Kidney epithelial cell (primary cell): ENCODE results near the gene DNAH3. TPM values are rescaled to one million over a fixed set of nuclear protein-coding genes. Genes with fewer than 3 reads are reported as not detected.

Source experiments
- DNase-seq: peaks from one replicate; pipeline ENCODE4 v3.0.0-alpha.2; 2010; ENCODE audit warnings: low read depth
- H3K27me3 ChIP-seq: 2 replicates; pipeline ENCODE4 v1.6.0; 2011; ENCODE audit warnings: low read length; ENCODE audit not compliant: control insufficient read depth, insufficient read depth
- H3K36me3 ChIP-seq: 2 replicates; pipeline ENCODE4 v1.5.1; 2011; ENCODE audit warnings: low read length; ENCODE audit not compliant: control insufficient read depth, insufficient read depth
- H3K4me3 ChIP-seq: 2 replicates; pipeline ENCODE4 v1.5.1; 2011; ENCODE audit warnings: low read depth, mild to moderate bottlenecking, control low read depth, low read length
- CTCF ChIP-seq: IDR thresholded peaks from 2 replicates; pipeline ENCODE4 v1.5.1; 2011; ENCODE audit warnings: mild to moderate bottlenecking, moderate library complexity, low read length, control low read depth, inconsistent platforms; ENCODE audit not compliant: insufficient read depth, poor library complexity, severe bottlenecking
- total RNA-seq: library from RNA; depleted of rRNA; stranded (reverse); fragments of >200 nt; gene quantifications from 2 replicates; pipeline ENCODE4 v1.2.3, GENCODE V29; 2015

DNAH3 gene
- total RNA-seq, 1 donor from 2014 or later, result not detected

GRCh38 chr16:20928774-20929411 lies 221.8 kb downstream of the DNAH3 start:
- Histone ChIP-seq H3K4me3 (no peak overlapping the region), H3K36me3 (no peaks in the 10 kb centered on the region), H3K27me3 (no peaks in the 10 kb centered on the region)
- TF ChIP-seq CTCF, result no peak
- DNase-seq, result no peak

GRCh38 chr16:20925751-20926150 lies 224.9 kb downstream of the DNAH3 start:
- H3K27me3 ChIP-seq, result no peaks in the 10 kb centered on the region
- no peak for DNase-seq
- no peak for TF ChIP-seq CTCF
- no peak overlapping the region for H3K4me3 ChIP-seq
- H3K36me3 ChIP-seq, result no peaks in the 10 kb centered on the region

DNA sequence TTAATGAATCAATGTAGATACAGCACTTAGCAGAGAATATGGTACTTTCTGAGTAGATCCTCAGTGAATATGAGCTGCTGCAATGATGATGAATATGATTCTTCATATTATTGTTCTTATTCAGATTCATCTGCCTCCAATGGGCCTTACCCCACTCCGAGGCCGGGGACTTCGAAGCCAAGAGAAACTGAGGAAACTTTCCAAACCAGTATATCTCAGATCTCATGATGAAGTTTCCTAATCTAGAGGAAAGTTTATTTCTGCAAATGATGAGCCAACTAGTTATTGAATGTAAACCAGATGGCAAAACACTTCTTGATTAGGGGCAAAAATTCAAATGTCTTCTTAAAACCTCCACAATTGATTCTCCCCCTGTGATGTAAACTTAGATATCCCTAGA lies 226.8 kb downstream of the DNAH3 start:
- Histone ChIP-seq H3K4me3 (no peak overlapping the region), H3K27me3 (no peaks in the 10 kb centered on the region), H3K36me3 (no peaks in the 10 kb centered on the region)
- no peak for TF ChIP-seq CTCF
- DNase-seq, result no peak

- Histone ChIP-seq H3K27me3 (no peaks in the 10 kb centered on the region), H3K36me3 (no peaks in the 10 kb centered on the region), H3K4me3 (no peak overlapping the region)
- no peak for DNase-seq
- TF ChIP-seq CTCF, result no peak
Measured at GRCh38 chr16:20920799-20921198, 229.8 kb downstream of the DNAH3 start.

DNA sequence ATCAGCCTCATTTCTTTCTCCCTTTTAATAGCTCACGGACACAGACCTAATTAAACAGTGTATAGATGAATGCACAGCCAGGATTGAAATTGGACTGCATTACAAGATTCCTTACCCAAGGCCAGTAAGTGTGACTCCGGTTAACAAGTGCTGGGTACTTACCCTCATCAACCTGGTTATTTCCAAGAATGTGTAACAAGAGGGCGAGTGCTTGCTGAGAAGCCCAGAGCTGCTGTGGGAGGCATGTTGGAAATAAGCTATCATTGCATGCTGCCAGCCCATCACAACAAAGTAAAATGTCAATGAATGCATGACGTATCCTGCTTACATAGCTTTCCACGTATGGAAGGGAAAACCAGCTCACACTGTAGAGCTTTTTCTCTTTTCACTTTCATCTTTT lies 230.6 kb downstream of the DNAH3 start:
- no peaks in the 10 kb centered on the region for H3K27me3 ChIP-seq
- no peak for DNase-seq
- H3K4me3 ChIP-seq, result no peak overlapping the region
- no peak for TF ChIP-seq CTCF
- H3K36me3 ChIP-seq, result no peaks in the 10 kb centered on the region
